ENCODE results near the gene SCAMP2.
"Not testable (repeated sequence)": the region's sequence is repeated elsewhere in the genome, so short reads cannot be mapped to it uniquely, and the experiment has no call there.

Gene SCAMP2

GRCh38 chr15:74889883-74890664 lies 16.9 kb upstream of the SCAMP2 start, which contains the start of gene MPI:
MPI (plus strand) TSS chr15:74890042; CDS start chr15:74890074, 32 bp downstream.
- peak; percentile 88 for DNase-seq

- peak; percentile 73 for DNase-seq
Measured at GRCh38 chr15:74889390-74889882, 16.3 kb upstream of the SCAMP2 start.

GRCh38 chr15:74888716-74889115 lies 15.6 kb upstream of the SCAMP2 start:
- DNase-seq: no peak

DNA sequence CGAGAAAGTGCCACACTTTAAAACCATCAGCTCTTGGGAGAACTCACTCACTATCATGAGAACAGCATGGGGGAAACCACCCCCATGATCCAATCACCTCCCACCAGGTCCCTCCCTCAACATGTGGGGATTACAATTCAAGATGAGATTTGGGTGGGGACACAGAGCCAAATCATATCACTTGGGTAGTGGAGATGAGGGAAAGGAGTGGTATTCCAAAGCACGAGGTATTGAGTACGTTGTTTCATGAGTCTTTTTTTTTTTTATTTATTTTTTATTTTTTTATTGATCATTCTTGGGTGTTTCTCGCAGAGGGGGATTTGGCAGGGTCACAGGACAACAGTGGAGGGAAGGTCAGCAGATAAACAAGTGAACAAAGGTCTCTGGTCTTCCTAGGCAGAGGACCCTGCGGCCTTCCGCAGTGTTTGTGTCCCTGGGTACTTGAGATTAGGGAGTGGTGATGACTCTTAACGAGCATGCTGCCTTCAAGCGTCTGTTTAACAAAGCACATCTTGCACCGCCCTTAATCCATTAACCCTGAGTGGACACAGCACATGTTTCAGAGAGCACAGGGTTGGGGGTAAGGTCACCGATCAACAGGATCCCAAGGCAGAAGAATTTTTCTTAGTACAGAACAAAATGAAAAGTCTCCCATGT lies 14.5 kb upstream of the SCAMP2 start:
- not testable (repeated sequence) for DNase-seq

GRCh38 chr15:74885461-74885860 lies 12.3 kb upstream of the SCAMP2 start:
- no peak for DNase-seq

DNA sequence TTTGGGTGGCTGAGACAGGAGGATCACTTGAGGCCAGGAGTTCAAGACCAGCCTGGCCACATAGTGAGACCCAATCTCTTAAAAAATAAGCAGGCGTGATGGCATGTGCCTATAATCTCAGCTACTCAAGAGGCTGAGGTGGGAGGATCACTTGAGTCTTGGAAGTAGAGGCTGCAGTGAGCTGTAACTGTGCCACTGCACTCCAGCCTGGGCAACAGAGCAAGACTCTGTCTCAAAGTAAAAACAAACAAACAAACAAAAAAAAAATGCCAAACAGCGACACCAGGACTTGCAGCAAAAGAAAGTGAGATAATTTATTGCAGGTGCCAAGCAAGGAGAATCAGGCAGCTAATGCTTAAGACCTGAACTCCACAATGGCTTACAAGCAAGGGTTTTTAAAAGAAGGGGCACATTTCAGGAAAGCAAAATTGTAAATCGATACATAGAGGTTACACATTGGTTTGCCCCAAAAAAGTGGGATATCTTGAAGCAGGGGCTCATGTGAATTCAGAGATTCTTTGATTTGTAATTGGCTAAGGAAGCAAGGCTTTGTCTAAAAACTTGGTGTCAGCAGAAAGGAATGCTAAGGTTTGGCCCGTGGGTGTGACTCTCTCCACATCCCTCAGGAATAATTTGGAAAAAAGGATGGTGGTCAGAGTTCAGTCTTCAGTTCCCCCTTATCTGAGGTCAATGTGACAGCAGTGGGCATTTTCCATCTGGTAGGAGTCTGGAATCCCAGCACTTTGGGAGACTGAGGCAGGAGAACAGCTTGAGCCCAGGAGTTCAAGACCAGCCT lies 11.5 kb upstream of the SCAMP2 start:
- DNase-seq: no peak

- DNase-seq: no peak
Measured at GRCh38 chr15:74882528-74882927, 9.4 kb upstream of the SCAMP2 start.

GRCh38 chr15:74878273-74878672 lies 5.1 kb upstream of the SCAMP2 start:
- no peak for DNase-seq

DNA sequence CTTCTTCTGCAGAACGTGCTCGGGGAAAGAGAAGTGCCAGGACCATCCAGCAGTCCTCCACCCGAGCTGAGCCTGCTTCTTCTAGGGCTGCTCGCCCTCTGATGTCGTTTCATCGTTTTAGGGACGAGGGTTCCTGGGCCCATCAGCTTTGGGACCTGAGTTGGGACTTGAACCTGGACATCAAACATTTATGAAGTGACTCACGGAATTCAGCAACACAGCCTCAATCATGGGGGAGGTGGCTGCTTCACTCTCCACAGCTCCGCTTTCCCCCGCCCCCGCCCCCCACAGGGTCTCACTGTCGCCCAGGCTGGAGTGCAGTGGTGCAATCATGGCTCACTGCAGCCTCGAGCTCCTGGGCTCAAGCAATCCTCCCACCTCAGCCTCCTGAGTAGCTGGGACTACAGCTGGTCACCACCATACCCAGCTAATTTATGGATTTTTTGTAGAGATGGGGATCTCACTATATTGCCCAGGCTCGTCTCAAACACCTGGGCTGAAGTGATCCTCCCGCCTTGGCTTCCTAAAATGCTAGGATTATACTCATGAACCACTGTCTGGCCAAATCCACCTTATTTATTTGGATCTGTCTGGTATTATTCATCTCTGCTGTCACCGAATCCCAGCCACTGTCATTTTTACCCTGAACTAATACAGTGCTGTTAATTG lies 725 bp upstream of the SCAMP2 start:
- no peak for DNase-seq

DNA sequence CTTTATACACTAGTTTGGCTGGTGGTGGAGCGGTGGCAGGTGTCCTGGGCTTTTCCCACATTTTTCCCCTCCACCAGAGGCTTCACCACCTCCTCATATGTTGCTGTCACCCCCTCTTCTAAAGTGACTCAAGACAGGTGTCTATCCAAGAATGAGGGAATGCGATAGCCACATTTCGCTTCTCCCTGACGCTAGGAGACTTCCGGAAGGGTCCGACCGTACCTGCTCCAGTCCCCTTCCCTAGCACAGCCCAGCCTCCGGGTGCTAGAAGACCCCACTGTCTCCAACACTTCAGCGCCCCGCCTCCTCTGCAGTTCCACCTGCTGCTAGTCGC lies 496 bp downstream of the SCAMP2 start:
- DNase-seq: no peak

- DNase-seq: no peak
Measured at GRCh38 chr15:74870436-74871215, 2.5 kb downstream of the SCAMP2 start.

- peak; percentile 67 for DNase-seq
Measured at GRCh38 chr15:74869726-74870407, 3.3 kb downstream of the SCAMP2 start.

DNA sequence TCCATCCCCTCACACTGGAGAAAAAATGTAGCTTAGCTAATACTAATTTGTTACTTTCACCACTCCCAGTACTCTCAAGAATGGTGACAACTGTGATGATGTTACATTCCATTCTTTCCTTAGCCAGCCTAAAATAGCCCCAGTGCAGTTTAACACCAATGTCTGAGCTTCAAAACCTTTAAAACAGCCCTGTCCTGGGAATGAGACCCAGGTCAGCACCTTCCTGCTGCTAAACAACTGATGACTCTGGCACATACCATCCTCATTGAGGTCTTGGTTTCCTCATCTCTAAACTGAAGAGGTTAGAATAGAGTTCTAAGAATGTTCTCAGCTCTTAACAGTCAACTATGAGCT lies 3.8 kb downstream of the SCAMP2 start:
- DNase-seq: no peak

DNA sequence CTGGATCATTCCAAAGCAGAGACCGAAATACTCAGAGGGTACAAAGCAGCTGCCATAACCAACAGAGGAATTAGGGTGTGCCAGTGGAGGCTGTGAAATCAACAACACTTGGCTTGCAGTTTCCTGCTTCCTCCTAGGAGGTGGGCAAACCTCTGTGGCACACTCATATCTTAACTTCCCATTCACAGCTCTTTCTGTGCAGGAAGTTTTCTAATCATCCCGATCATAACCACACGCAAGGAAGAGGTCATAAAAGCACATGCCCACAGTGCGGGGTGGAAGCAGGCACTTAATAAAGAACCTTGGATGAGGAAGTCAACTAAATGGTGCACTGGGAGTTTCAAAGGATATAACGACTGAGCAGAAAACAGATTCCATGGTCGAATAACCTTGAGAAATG lies 5.1 kb downstream of the SCAMP2 start:
- no peak for DNase-seq

GRCh38 chr15:74867466-74868038 lies 5.6 kb downstream of the SCAMP2 start:
- no peak for DNase-seq

DNA sequence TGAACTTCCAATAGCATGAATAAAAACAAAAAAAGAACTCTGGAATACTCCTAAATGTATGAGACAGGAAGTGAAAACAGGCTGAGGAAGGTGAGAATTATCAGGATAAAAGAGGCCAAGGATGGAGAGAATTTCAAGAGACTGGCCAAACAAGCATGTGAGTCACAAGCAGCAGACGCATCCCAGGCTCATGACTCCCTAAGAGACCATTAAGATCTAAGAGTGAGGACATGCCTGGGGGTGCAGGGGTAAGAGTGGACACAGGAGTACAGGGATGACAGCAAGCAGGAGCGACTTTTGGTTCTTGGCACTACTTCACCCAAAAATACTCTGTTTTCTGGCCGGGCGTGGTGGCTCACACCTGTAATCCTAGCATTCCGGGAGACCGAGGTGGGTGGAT lies 7.1 kb downstream of the SCAMP2 start:
- no peak for DNase-seq

- no peak for DNase-seq
Measured at GRCh38 chr15:74865316-74865715, 7.8 kb downstream of the SCAMP2 start.

DNA sequence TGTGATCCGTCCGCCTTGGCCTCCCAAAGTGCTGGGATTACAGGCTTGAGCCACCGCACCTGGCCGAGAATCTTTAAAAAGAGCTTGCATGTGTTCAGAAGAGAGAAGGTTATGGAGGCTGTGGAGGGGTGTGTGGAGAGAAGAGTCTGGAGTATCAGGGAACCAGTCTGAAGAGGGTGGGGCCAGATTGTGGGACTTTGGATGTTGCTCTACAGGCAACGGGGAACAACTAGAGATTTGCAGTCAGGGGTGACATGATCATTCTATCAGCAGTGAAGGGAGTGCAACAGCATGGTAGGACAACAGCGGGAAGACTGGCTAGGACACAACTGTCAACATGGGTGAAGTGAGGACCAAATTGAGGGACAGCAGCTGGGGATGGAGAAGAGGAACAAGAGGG lies 8.9 kb downstream of the SCAMP2 start:
- DNase-seq: no peak

DNA sequence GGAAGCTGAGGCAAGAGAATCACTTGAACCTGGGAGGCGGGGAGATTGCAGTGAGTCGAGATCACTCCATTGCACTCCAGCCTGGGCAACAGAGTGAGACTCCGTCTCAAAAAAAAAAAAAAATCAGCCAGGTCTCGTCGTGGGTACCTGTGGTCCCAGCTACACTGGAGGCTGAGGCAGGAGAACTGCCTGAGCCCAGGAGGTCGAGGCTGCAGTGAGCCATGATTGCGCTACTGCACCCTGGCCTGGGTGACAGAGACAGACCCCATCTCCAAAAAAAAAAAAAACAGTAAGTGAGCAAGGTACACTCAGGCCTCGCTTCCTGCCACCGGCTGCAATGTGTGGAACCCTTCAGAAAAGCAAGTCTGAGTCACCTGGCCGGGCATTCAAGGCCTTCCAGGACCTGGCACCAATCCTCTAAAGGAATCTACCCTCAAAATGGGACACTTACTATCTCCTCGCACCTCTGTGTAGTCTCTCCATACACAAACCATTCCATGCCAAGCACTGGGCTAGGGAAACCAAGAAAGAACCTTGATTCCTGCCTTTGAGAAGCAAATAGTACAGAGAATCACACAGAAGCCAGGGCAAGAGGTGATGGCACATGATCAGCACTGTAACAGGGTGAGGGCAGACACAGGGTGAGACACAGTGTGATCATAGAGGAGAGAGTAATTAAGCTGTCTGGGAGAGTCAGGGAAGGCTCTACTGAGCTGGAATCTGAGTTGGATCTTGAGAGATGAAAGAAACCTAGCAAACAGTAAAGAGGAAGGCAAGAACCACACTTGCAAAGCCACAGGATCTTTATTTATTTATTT lies 9.7 kb downstream of the SCAMP2 start:
- no peak for DNase-seq

DNA sequence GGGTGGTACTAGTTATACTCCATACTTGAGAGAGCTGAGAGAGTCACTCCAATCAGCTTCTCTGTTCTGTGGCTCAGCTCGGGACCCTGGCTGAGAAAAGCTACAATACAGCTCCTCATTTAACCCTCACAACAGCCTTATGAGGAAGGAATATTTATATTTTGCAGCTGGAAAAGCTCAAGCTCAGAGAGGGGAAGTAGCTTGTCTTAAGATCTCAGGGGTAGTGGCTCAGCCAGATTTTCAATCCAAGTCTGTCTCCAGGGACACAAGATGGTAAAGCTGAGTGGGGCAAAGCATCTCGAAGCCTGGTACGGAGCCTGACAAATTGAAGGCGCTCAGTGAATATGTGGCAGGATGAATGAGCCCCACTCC lies 14.8 kb downstream of the SCAMP2 start:
- no peak for DNase-seq

Measured in left hindlimb (tissue), 1 donor.